ENCODE results near the gene AQP10.
"Not testable (repeated sequence)": the region's sequence is repeated elsewhere in the genome, so short reads cannot be mapped to it uniquely, and the experiment has no call there.

DNA sequence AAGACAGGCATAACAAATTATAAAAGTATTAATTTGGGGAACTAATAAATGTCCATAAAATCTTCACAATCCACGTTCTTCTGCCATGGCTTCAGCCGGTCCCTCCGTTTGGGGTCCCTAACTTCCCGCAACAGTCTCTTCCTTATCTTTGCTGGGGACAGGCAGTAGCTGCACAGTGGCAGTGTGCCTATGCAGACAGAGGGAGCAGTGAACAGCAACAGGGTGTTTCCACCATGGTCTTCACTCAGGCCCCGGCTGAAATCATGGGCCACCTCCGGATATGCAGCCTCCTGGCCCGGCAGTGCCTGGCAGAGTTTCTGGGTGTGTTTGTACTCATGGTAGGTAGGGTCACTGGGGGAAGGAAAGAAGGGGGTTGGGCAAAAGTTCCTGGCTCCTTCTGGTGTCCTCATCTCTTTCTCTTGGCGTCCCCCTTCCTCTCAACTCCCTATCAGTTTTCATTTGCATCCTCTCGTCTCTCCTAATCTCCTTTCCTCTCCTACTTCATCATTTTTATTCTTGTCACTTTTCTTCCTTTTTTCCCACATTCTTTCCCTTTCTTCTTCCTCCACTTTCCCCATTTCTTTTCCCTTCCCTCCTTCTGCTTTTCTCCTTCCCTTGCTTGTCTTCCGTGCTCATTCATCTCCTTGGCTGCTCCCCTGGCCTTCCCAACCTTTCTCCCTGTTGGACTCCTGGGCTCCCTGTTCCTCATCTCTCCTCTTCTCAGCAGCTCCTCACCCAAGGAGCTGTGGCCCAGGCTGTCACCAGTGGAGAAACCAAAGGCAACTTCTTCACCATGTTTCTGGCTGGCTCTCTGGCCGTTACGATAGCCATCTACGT, 8.4 kb upstream of the AQP10 start:
- TF ChIP-seq, protein P1, sequence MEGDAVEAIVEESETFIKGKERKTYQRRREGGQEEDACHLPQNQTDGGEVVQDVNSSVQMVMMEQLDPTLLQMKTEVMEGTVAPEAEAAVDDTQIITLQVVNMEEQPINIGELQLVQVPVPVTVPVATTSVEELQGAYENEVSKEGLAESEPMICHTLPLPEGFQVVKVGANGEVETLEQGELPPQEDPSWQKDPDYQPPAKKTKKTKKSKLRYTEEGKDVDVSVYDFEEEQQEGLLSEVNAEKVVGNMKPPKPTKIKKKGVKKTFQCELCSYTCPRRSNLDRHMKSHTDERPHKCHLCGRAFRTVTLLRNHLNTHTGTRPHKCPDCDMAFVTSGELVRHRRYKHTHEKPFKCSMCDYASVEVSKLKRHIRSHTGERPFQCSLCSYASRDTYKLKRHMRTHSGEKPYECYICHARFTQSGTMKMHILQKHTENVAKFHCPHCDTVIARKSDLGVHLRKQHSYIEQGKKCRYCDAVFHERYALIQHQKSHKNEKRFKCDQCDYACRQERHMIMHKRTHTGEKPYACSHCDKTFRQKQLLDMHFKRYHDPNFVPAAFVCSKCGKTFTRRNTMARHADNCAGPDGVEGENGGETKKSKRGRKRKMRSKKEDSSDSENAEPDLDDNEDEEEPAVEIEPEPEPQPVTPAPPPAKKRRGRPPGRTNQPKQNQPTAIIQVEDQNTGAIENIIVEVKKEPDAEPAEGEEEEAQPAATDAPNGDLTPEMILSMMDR (IDR thresholded peaks at IDR 0.05): not testable (repeated sequence)
- not testable (repeated sequence) for TF ChIP-seq POLR2A (IDR thresholded peaks at IDR 0.05; ENCODE audit: low read depth)

Measured in esophagus muscularis mucosa (tissue), 3 donors.